ENCODE results near the gene SLAMF9.

SLAMF9 gene

DNA sequence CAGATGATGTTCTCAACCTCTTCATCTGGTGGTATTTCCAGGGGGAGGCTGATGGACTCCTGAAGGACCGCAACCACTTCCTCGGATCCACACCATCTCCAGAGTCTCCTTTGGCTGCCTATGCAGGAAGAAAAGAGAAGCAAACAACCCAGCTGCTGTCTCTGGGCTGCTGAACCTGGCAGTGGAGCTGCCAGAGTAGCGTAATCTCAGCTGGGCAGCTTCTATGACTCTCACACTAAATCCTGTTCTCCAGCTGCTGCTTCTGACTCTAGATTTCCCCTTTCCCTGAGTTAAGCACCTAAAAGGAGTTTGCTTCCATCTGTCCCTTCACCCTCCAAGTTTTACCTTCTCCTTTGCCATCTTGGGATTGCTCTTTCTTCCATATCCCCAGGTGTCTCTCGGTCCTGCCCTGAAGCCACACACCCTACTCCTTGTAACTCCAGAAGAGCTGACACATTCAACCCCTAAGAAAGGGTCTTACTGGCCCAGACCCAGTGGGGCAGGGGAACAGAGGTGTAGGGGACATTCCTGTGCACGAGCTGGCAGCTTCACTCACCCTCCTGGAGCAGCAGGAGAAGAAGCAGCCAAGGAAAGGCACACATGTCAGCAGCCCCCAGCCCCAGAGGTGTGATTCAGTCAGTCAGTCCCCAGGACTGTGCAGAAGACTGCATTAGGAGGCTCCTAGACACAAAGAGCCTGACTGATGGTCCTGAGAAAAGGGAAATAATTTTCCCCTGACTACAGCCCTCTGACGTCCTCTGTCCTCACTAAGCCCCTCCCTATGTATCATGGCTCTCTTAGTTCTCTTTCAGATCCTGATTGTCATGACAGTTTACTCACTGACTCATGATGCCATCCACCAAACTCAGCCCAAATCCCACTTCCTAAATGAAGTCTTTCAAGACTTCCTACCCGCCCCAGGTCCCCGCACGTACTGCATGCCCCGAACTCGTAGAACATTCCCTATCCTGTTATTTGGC is at the start of gene SLAMF9:
Gene SLAMF9, minus strand, starts transcription at position 702 of the 980 bp plus-strand sequence. Its CDS starts 100 bp downstream, at position 602.
- H3K9me3 ChIP-seq (ENCODE audit: control insufficient read depth in 1 of 2, low read length in 2 of 2): no peaks in the 10 kb centered on the region
- peaks cover 14 to 15% of the 10 kb centered on the region in 2 donors for H3K4me1 ChIP-seq (ENCODE audit: control insufficient read depth in 1 of 2, insufficient read depth in 2 of 2, low read length in 2 of 2)
- H3K27ac ChIP-seq (ENCODE audit: low read depth, low read length): no peak within 1 kb of the TSS
- peaks cover 0 to 3% of the 10 kb centered on the region in 2 donors for H3K27me3 ChIP-seq (ENCODE audit: control insufficient read depth in 1 of 2, insufficient read depth in 2 of 2, low read length in 2 of 2)
- H3K9ac ChIP-seq (ENCODE audit: low read depth in 1 of 2, low read length in 2 of 2): no peak within 1 kb of the TSS
- H3K36me3 ChIP-seq (ENCODE audit: control insufficient read depth in 1 of 2, insufficient read depth in 2 of 2, low read length in 2 of 2): no peaks in the 10 kb centered on the region
- H3K4me3 ChIP-seq (ENCODE audit: low read depth in 1 of 2, low read length in 2 of 2): no peak within 1 kb of the TSS

DNA sequence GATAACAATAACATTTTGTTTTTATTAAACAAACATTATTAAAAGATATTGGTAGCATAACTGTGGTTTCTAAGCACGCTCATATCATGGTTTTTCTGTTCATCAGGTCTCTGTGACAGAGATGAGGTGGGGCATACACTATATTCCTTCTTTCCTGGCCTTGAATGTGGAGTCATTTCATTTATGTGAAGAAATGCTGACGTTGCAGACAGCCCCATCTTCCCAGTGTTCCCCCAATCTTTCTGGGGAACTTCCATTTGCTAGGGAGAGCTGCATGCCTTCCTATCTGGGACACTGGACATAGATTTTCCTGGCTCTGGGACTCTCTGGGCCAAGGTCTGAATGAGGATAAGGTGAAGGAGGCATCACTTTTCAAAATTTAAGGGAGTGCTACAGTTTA is 47.4 kb upstream of the SLAMF9 start:
- Histone ChIP-seq H3K27ac (ENCODE audit: low read depth, low read length) (no peak overlapping the region), H3K4me3 (ENCODE audit: low read depth in 1 of 2, low read length in 2 of 2) (no peak overlapping the region), H3K36me3 (ENCODE audit: control insufficient read depth in 1 of 2, insufficient read depth in 2 of 2, low read length in 2 of 2) (no peaks in the 10 kb centered on the region), H3K27me3 (ENCODE audit: control insufficient read depth in 1 of 2, insufficient read depth in 2 of 2, low read length in 2 of 2) (peaks cover 0 to 6% of the 10 kb centered on the region in 2 donors), H3K9ac (ENCODE audit: low read depth in 1 of 2, low read length in 2 of 2) (no peak overlapping the region), H3K9me3 (ENCODE audit: control insufficient read depth in 1 of 2, low read length in 2 of 2) (no peaks in the 10 kb centered on the region), H3K4me1 (ENCODE audit: control insufficient read depth in 1 of 2, insufficient read depth in 2 of 2, low read length in 2 of 2) (peaks cover 10 to 17% of the 10 kb centered on the region in 2 donors)

DNA sequence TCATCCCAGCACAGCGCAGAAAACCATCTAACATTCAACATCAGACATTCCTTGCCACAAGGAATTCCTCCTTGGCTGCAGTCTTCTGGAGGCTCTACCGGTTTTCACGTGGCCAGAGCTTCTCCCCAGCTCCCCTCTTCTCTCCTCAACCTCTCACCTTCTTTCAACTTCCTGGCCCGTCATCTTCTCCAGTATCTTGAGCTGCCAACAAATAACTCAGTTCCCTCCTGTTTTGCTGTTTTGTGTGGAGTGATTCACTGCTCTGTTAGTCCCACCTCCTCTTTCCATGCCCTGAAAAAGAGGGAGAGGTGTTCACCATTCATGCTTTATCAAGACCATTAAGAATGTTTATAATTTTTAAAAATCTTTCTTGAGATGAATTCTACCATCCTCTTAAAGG is 45.2 kb upstream of the SLAMF9 start:
- no peaks in the 10 kb centered on the region for H3K9me3 ChIP-seq (ENCODE audit: control insufficient read depth in 1 of 2, low read length in 2 of 2)
- no peak overlapping the region for H3K9ac ChIP-seq (ENCODE audit: low read depth in 1 of 2, low read length in 2 of 2)
- no peaks in the 10 kb centered on the region for H3K36me3 ChIP-seq (ENCODE audit: control insufficient read depth in 1 of 2, insufficient read depth in 2 of 2, low read length in 2 of 2)
- peaks cover 0 to 6% of the 10 kb centered on the region in 2 donors for H3K27me3 ChIP-seq (ENCODE audit: control insufficient read depth in 1 of 2, insufficient read depth in 2 of 2, low read length in 2 of 2)
- peaks cover 0 to 7% of the 10 kb centered on the region in 2 donors for H3K4me1 ChIP-seq (ENCODE audit: control insufficient read depth in 1 of 2, insufficient read depth in 2 of 2, low read length in 2 of 2)
- H3K27ac ChIP-seq (ENCODE audit: low read depth, low read length): no peak overlapping the region
- no peak overlapping the region for H3K4me3 ChIP-seq (ENCODE audit: low read depth in 1 of 2, low read length in 2 of 2)

DNA sequence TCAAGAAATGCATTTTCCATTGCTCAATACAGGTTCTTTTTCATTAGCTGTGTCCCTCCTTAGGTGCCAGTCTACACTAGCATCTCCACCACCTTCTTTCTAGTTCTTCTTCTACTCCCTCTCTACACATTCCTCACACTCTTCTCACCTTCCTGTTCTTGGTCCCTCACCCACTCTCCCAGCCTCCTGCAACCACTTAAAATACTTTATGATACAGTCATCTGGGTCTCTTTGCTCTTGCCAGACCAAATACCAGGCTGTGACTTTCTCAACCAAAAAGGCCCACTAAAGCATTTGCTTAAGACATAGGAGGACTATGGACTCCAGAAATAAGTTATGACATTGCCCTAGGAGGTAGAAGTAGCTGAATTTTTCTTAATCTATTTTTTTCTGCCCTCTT is 42.6 kb upstream of the SLAMF9 start:
- Histone ChIP-seq H3K27ac (ENCODE audit: low read depth, low read length) (no peak overlapping the region), H3K27me3 (ENCODE audit: control insufficient read depth in 1 of 2, insufficient read depth in 2 of 2, low read length in 2 of 2) (peaks cover 0 to 6% of the 10 kb centered on the region in 2 donors), H3K36me3 (ENCODE audit: control insufficient read depth in 1 of 2, insufficient read depth in 2 of 2, low read length in 2 of 2) (no peaks in the 10 kb centered on the region), H3K9ac (ENCODE audit: low read depth in 1 of 2, low read length in 2 of 2) (no peak overlapping the region), H3K9me3 (ENCODE audit: control insufficient read depth in 1 of 2, low read length in 2 of 2) (no peaks in the 10 kb centered on the region), H3K4me3 (ENCODE audit: low read depth in 1 of 2, low read length in 2 of 2) (no peak overlapping the region), H3K4me1 (ENCODE audit: control insufficient read depth in 1 of 2, insufficient read depth in 2 of 2, low read length in 2 of 2) (no peaks in the 10 kb centered on the region)

DNA sequence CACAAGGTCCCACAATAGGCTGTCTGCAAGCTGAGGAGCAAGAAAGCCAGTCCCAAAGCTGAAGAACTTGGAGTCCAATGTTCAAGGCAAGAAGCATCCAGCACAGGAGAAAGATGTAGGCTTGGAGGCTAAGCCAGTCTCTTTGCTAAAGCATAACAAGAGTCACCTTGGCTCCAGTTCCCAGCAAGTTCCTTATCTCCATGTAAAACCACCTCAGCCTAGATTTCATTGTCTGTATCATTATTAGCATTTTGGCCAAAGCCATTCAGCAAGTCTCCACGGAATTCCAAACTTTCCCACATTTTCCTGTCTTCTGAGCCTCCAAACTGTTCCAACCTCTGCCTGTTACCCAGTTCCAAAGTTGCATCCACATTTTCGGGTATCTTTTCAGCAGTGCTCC is 40.9 kb upstream of the SLAMF9 start:
- Histone ChIP-seq H3K4me3 (ENCODE audit: low read depth in 1 of 2, low read length in 2 of 2) (no peak overlapping the region), H3K27me3 (ENCODE audit: control insufficient read depth in 1 of 2, insufficient read depth in 2 of 2, low read length in 2 of 2) (peaks cover 0 to 6% of the 10 kb centered on the region in 2 donors), H3K9ac (ENCODE audit: low read depth in 1 of 2, low read length in 2 of 2) (no peak overlapping the region), H3K9me3 (ENCODE audit: control insufficient read depth in 1 of 2, low read length in 2 of 2) (no peaks in the 10 kb centered on the region), H3K36me3 (ENCODE audit: control insufficient read depth in 1 of 2, insufficient read depth in 2 of 2, low read length in 2 of 2) (no peaks in the 10 kb centered on the region), H3K27ac (ENCODE audit: low read depth, low read length) (no peak overlapping the region), H3K4me1 (ENCODE audit: control insufficient read depth in 1 of 2, insufficient read depth in 2 of 2, low read length in 2 of 2) (no peaks in the 10 kb centered on the region)

DNA sequence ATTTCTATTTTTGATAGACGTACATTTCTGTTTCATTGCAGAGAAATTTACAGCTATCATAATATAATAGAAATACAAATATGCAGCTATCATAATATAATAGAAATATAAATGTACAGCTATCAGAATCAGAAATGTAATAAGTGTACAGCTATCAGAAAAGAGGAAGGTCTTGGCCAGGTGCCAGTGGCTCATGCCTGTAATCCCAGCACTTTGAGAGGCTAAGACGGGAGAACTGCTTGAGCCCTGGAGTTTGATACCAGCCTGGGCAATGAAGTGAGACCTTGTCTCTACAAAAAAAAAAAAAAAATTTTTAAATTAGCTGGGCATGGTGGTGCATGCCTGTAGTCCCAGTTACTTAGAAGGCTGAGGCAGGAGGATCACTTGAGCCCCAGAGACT is 39.9 kb upstream of the SLAMF9 start:
- Histone ChIP-seq H3K9me3 (ENCODE audit: control insufficient read depth in 1 of 2, low read length in 2 of 2) (no peaks in the 10 kb centered on the region), H3K27ac (ENCODE audit: low read depth, low read length) (no peak overlapping the region), H3K4me3 (ENCODE audit: low read depth in 1 of 2, low read length in 2 of 2) (no peak overlapping the region), H3K4me1 (ENCODE audit: control insufficient read depth in 1 of 2, insufficient read depth in 2 of 2, low read length in 2 of 2) (no peaks in the 10 kb centered on the region), H3K9ac (ENCODE audit: low read depth in 1 of 2, low read length in 2 of 2) (no peak overlapping the region), H3K36me3 (ENCODE audit: control insufficient read depth in 1 of 2, insufficient read depth in 2 of 2, low read length in 2 of 2) (no peaks in the 10 kb centered on the region), H3K27me3 (ENCODE audit: control insufficient read depth in 1 of 2, insufficient read depth in 2 of 2, low read length in 2 of 2) (peaks cover 0 to 6% of the 10 kb centered on the region in 2 donors)

DNA sequence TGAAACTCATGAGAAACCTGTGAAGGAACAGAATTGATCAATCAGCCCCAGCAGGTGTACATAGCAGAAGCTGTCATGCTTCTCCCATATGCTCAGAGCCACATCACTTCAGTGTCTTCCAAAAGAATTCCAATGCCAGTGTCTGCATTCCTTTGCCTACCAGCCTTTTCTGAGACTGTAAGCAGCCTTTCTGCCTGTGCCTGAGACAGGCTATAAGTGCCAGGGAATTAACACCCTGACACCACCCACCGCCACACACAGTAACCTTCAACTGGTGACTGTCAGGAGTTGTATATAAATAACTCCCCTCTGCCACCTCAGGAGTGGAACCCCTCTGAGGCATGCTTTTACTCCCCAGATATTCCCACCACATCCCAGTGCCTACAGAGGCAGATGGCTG is 38.1 kb upstream of the SLAMF9 start:
- Histone ChIP-seq H3K27ac (ENCODE audit: low read depth, low read length) (no peak overlapping the region), H3K36me3 (ENCODE audit: control insufficient read depth in 1 of 2, insufficient read depth in 2 of 2, low read length in 2 of 2) (no peaks in the 10 kb centered on the region), H3K4me3 (ENCODE audit: low read depth in 1 of 2, low read length in 2 of 2) (no peak overlapping the region), H3K9me3 (ENCODE audit: control insufficient read depth in 1 of 2, low read length in 2 of 2) (no peaks in the 10 kb centered on the region), H3K4me1 (ENCODE audit: control insufficient read depth in 1 of 2, insufficient read depth in 2 of 2, low read length in 2 of 2) (no peaks in the 10 kb centered on the region), H3K27me3 (ENCODE audit: control insufficient read depth in 1 of 2, insufficient read depth in 2 of 2, low read length in 2 of 2) (no peaks in the 10 kb centered on the region), H3K9ac (ENCODE audit: low read depth in 1 of 2, low read length in 2 of 2) (no peak overlapping the region)

DNA sequence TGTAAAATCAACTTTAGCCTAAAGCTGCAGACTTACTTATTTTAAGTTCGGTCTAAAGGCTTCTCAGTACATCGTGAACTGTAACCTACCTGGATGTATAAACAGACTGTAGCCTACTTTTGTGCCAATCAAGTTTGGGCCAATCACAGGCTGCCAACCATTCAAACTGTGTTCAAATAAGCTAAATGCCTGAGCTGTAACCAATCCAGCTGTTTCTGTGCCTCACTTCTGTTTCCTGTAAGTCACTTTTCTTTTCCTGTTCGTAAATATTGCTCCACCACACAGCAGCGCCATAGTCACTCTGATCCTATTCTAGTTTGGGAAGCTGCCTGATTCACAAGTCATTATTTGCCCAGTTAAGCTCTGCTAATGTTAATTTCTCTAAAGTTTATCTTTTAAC is 37.5 kb upstream of the SLAMF9 start:
- no peak overlapping the region for H3K27ac ChIP-seq (ENCODE audit: low read depth, low read length)

DNA sequence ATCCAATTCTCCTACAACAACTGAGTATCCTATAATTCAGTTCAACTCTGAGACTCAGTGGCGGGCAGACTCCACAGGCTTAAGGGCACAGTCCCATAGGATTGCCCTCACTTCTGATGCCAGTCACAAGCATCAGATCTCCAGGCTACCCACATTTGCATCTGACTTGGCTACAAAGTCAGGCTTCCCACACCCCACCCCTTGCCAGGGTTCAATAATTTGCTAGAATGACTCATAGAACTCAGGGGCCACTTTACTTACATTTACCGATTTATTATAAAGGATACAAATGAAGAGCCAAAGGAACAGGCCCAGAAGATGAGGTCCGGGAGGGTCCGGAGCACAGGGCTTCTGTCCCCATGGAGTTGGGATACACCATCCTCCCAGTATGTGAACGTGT is 36.0 kb upstream of the SLAMF9 start:
- no peaks in the 10 kb centered on the region for H3K36me3 ChIP-seq (ENCODE audit: control insufficient read depth in 1 of 2, insufficient read depth in 2 of 2, low read length in 2 of 2)

More for the DNA sequence above, 37.5 kb upstream of the SLAMF9 start:
- H3K9me3 ChIP-seq (ENCODE audit: control insufficient read depth in 1 of 2, low read length in 2 of 2): no peaks in the 10 kb centered on the region
- H3K27me3 ChIP-seq (ENCODE audit: control insufficient read depth in 1 of 2, insufficient read depth in 2 of 2, low read length in 2 of 2): no peaks in the 10 kb centered on the region
- H3K4me1 ChIP-seq (ENCODE audit: control insufficient read depth in 1 of 2, insufficient read depth in 2 of 2, low read length in 2 of 2): no peaks in the 10 kb centered on the region
- H3K36me3 ChIP-seq (ENCODE audit: control insufficient read depth in 1 of 2, insufficient read depth in 2 of 2, low read length in 2 of 2): no peaks in the 10 kb centered on the region
- no peak overlapping the region for H3K4me3 ChIP-seq (ENCODE audit: low read depth in 1 of 2, low read length in 2 of 2)
- no peak overlapping the region for H3K9ac ChIP-seq (ENCODE audit: low read depth in 1 of 2, low read length in 2 of 2)

DNA sequence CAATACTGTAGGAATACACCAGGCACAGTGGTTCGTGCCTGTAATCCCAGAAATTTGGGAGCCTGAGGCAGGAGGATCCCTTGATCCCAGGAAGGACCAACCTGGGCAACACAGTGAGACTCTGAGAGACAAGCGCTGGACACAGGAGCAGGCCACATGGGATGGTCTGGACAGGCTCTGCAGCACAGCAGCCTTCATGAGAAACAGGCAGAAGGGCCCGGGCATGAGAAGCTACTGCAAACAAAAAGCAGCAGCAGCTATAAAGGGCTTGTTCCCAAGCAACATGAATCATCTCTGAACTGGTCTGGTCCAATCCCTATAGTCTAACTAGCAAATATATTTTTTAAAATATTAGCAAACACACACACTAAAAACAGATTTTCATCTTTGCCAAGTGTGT is 35.5 kb upstream of the SLAMF9 start:
- H3K27ac ChIP-seq (ENCODE audit: low read depth, low read length): no peak overlapping the region
- H3K36me3 ChIP-seq (ENCODE audit: control insufficient read depth in 1 of 2, insufficient read depth in 2 of 2, low read length in 2 of 2): no peaks in the 10 kb centered on the region
- H3K9me3 ChIP-seq (ENCODE audit: control insufficient read depth in 1 of 2, low read length in 2 of 2): no peaks in the 10 kb centered on the region
- H3K4me3 ChIP-seq (ENCODE audit: low read depth in 1 of 2, low read length in 2 of 2): no peak overlapping the region
- H3K4me1 ChIP-seq (ENCODE audit: control insufficient read depth in 1 of 2, insufficient read depth in 2 of 2, low read length in 2 of 2): no peaks in the 10 kb centered on the region
- no peaks in the 10 kb centered on the region for H3K27me3 ChIP-seq (ENCODE audit: control insufficient read depth in 1 of 2, insufficient read depth in 2 of 2, low read length in 2 of 2)
- H3K9ac ChIP-seq (ENCODE audit: low read depth in 1 of 2, low read length in 2 of 2): no peak overlapping the region

More for the DNA sequence above, 36.0 kb upstream of the SLAMF9 start:
- Histone ChIP-seq H3K4me3 (ENCODE audit: low read depth in 1 of 2, low read length in 2 of 2) (no peak overlapping the region), H3K4me1 (ENCODE audit: control insufficient read depth in 1 of 2, insufficient read depth in 2 of 2, low read length in 2 of 2) (no peaks in the 10 kb centered on the region), H3K27me3 (ENCODE audit: control insufficient read depth in 1 of 2, insufficient read depth in 2 of 2, low read length in 2 of 2) (no peaks in the 10 kb centered on the region), H3K9ac (ENCODE audit: low read depth in 1 of 2, low read length in 2 of 2) (no peak overlapping the region), H3K9me3 (ENCODE audit: control insufficient read depth in 1 of 2, low read length in 2 of 2) (no peaks in the 10 kb centered on the region), H3K27ac (ENCODE audit: low read depth, low read length) (no peak overlapping the region)
